GM12878 (cell line): ENCODE results near the gene TCF25. TPM values are rescaled to one million over a fixed set of nuclear protein-coding genes. Genes with fewer than 3 reads are reported as not detected.

Source experiments
- BMI1 ChIP-seq: fragments of 450-650 bp; IDR thresholded peaks from 2 replicates; pipeline ENCODE4 v1.6.1; 2016; ENCODE audit warnings: mild to moderate bottlenecking, moderate library complexity, borderline replicate concordance
- CEBPZ ChIP-seq: fragments of 150-350 bp; IDR thresholded peaks from 2 replicates; pipeline ENCODE4 v1.6.1; 2016; ENCODE audit warnings: low read depth, low read length
- CREM ChIP-seq: IDR thresholded peaks from 2 replicates; pipeline ENCODE4 v1.6.1; 2014; ENCODE audit warnings: antibody characterized with exemption, low read depth
- E2F4 ChIP-seq: IDR thresholded peaks from 2 replicates; pipeline ENCODE4 v1.6.1; 2012; ENCODE audit warnings: low read depth, low read length, improper control_type of control experiment
- E2F8 ChIP-seq: fragments of 450-650 bp; IDR thresholded peaks from 2 replicates; pipeline ENCODE4 v1.6.1; 2018; ENCODE audit warnings: mild to moderate bottlenecking, low read depth, moderate library complexity; ENCODE audit not compliant: partially characterized antibody
- E4F1 ChIP-seq: fragments of 450-650 bp; IDR thresholded peaks from 2 replicates; pipeline ENCODE4 v1.6.1; 2018; ENCODE audit warnings: borderline replicate concordance, mild to moderate bottlenecking; ENCODE audit not compliant: partially characterized antibody
- EGR1 ChIP-seq, 2 experiments: IDR thresholded peaks; 1 replicate in 1 of 2; 2 replicates in 1 of 2; pipeline ENCODE4 v1.6.1; 2011 to 2012; ENCODE audit warnings: low read depth in 2 of 2, low read length in 2 of 2, borderline replicate concordance in 1 of 2, mild to moderate bottlenecking in 1 of 2, moderate library complexity in 1 of 2
- GABPA ChIP-seq: IDR thresholded peaks from 2 replicates; pipeline ENCODE4 v1.6.1; 2014; ENCODE audit warnings: antibody characterized with exemption, low read depth, mild to moderate bottlenecking, inconsistent platforms
- HDAC2 ChIP-seq: fragments of 200-600 bp; sonication (generic); IDR thresholded peaks from 2 replicates; pipeline ENCODE4 v1.6.1; 2017
- IRF3 ChIP-seq: fragments of 450-650 bp; IDR thresholded peaks from 2 replicates; pipeline ENCODE4 v1.6.1; 2014; ENCODE audit warnings: mild to moderate bottlenecking
- KLF5 ChIP-seq: fragments of 450-650 bp; IDR thresholded peaks from 2 replicates; pipeline ENCODE4 v1.6.1; 2014; ENCODE audit warnings: mild to moderate bottlenecking; ENCODE audit not compliant: partially characterized antibody
- LARP7 ChIP-seq: fragments of 450-650 bp; IDR thresholded peaks from 2 replicates; pipeline ENCODE4 v1.6.1; 2017; ENCODE audit warnings: mild to moderate bottlenecking
- MEF2B ChIP-seq: fragments of 450-650 bp; IDR thresholded peaks from 2 replicates; pipeline ENCODE4 v1.6.1; 2018; ENCODE audit warnings: mild to moderate bottlenecking, moderate library complexity; ENCODE audit not compliant: partially characterized antibody, poor library complexity, severe bottlenecking
- MTA2 ChIP-seq: fragments of 450-650 bp; IDR thresholded peaks from 2 replicates; pipeline ENCODE4 v1.6.1; 2016; ENCODE audit warnings: low read depth, mild to moderate bottlenecking, moderate library complexity
- PAX8 ChIP-seq: fragments of 450-650 bp; IDR thresholded peaks from 2 replicates; pipeline ENCODE4 v1.6.1; 2017; ENCODE audit warnings: mild to moderate bottlenecking, moderate library complexity
- POLR2AphosphoS5 ChIP-seq: IDR thresholded peaks from 2 replicates; pipeline ENCODE4 v1.6.1; 2011; ENCODE audit warnings: mild to moderate bottlenecking, low read length, inconsistent platforms
- RFX5 ChIP-seq: IDR thresholded peaks from 2 replicates; pipeline ENCODE4 v1.6.1; 2011; ENCODE audit warnings: low read depth, low read length, improper control_type of control experiment
- RUNX3 ChIP-seq: IDR thresholded peaks from 2 replicates; pipeline ENCODE4 v1.6.1; 2012; ENCODE audit warnings: low read length, inconsistent platforms
- YBX1 ChIP-seq: fragments of 450-650 bp; IDR thresholded peaks from 2 replicates; pipeline ENCODE4 v1.6.1; 2016; ENCODE audit warnings: antibody characterized with exemption
- ZNF622 ChIP-seq: fragments of 450-650 bp; IDR thresholded peaks from 2 replicates; pipeline ENCODE4 v1.6.1; 2017; ENCODE audit warnings: mild to moderate bottlenecking, inconsistent platforms
- polyA plus RNA-seq, 11 experiments: library from polyadenylated mRNA; depleted of rRNA in 4 of 11; unstranded in 6 of 11; stranded (reverse) in 5 of 11; fragments of >200 nt; fragmentation: Nextera tagmentation in 4 of 11; fragmentation: Illumina TruSeq in 1 of 11; extraction: Ambion mirVana in 4 of 11; extraction: Trizol in 1 of 11; gene quantifications; 1 replicate in 1 of 11; 2 replicates in 10 of 11; pipeline versions ENCODE4 v1.2.1 to v1.2.3, GENCODE V29; 2011 to 2016; ENCODE audit warnings: inconsistent platforms in 2 of 11, missing spikeins in 2 of 11, low read depth in 1 of 11
- total RNA-seq, 4 experiments: library from RNA; depleted of rRNA in 3 of 4; stranded (reverse); fragments of >200 nt in 3 of 4; fragmentation: Illumina TruSeq in 1 of 4; extraction: Trizol in 1 of 4; gene quantifications; 2 replicates each; pipeline versions ENCODE4 v1.2.1 to v1.2.3, GENCODE V29; 2013 to 2021

Gene TCF25
- total and polyA plus RNA-seq, 10 of the 15 experiments (the other 5 are each of a cell fraction or from before 2014, with no cell fraction given) = 8.4 to 130 (median 89.4) TPM

- TF ChIP-seq EGR1 (IDR thresholded peaks at IDR 0.05; ENCODE audit: borderline replicate concordance in 1 of 2, low read depth in 2 of 2, low read length in 2 of 2) = peak in 1 of 2 experiments; percentile 92; a peak in 2 of 3 replicates
- TF ChIP-seq POLR2AphosphoS5 = peak; percentile 55; the same call in 1 of the 2 replicates
- TF ChIP-seq YBX1 = no peak
- TF ChIP-seq E2F4 = peak; percentile 37; the same call in 1 of the 2 replicates
- no peak for TF ChIP-seq HDAC2
- TF ChIP-seq IRF3 = no peak
- TF ChIP-seq E4F1 = no peak
- TF ChIP-seq ZNF622 = no peak
- no peak for TF ChIP-seq KLF5
- peak; percentile 53; the same call in 1 of the 2 replicates for TF ChIP-seq RUNX3
- peak; percentile 19; the same call in 1 of the 2 replicates for TF ChIP-seq MTA2
- no peak for TF ChIP-seq LARP7
- TF ChIP-seq GABPA = no peak
- no peak for TF ChIP-seq CEBPZ
- TF ChIP-seq CREM = peak; percentile 43
- TF ChIP-seq E2F8 = no peak
- TF ChIP-seq RFX5 = no peak
- no peak for TF ChIP-seq BMI1
- no peak for TF ChIP-seq MEF2B
- no peak for TF ChIP-seq PAX8
Observed at GRCh38 chr16:89873972-89874689, 739 bp downstream of the TCF25 start (continued).
